H1 (cell line): ENCODE results near the gene SIRT5.

Experiments used
- CEBPB ChIP-seq: IDR thresholded peaks from 2 replicates; pipeline ENCODE4 v1.6.1; 2012; ENCODE audit warnings: low read depth, low read length
- CREB1 ChIP-seq: IDR thresholded peaks from 2 replicates; pipeline ENCODE4 v1.6.1; 2012; ENCODE audit warnings: inconsistent platforms
- EZH2 ChIP-seq: fragments of 200-600 bp; sonication (generic); IDR thresholded peaks from 2 replicates; pipeline ENCODE4 v1.7.1; 2012; ENCODE audit warnings: low read depth, mild to moderate bottlenecking, moderate library complexity, low read length, inconsistent platforms; ENCODE audit not compliant: severe bottlenecking
- FOSL1 ChIP-seq: IDR thresholded peaks from 2 replicates; pipeline ENCODE4 v1.6.1; 2011; ENCODE audit warnings: mild to moderate bottlenecking, low read depth, low read length, moderate library complexity; ENCODE audit not compliant: insufficient read depth
- GABPA ChIP-seq: IDR thresholded peaks from 2 replicates; pipeline ENCODE4 v1.6.1; 2011; ENCODE audit warnings: mild to moderate bottlenecking, low read length, moderate library complexity, borderline replicate concordance; ENCODE audit not compliant: insufficient read depth
- HDAC2 ChIP-seq, 2 experiments: fragments of 300-600 bp in 1 of 2; sonication (generic) in 1 of 2; IDR thresholded peaks; 2 replicates each; pipeline ENCODE4 v1.6.1; 2011 to 2012; ENCODE audit warnings: low read depth in 2 of 2, low read length in 2 of 2, mild to moderate bottlenecking in 2 of 2, moderate library complexity in 2 of 2, borderline replicate concordance in 1 of 2, inconsistent platforms in 1 of 2
- PHF8 ChIP-seq: fragments of 200-600 bp; sonication (generic); conservative IDR thresholded peaks from 2 replicates; pipeline ENCODE4 v1.7.1; 2012; ENCODE audit warnings: low read depth, mild to moderate bottlenecking, inconsistent platforms, low read length, moderate library complexity
- POLR2A ChIP-seq, 2 experiments: IDR thresholded peaks; 1 replicate in 1 of 2; 2 replicates in 1 of 2; pipeline ENCODE4 v1.6.1; 2011; ENCODE audit warnings: low read depth in 2 of 2, low read length in 2 of 2, mild to moderate bottlenecking in 2 of 2; ENCODE audit errors: control extremely low read depth in 1 of 2
- POLR2AphosphoS5 ChIP-seq: IDR thresholded peaks from 2 replicates; pipeline ENCODE4 v1.6.1; 2011; ENCODE audit warnings: low read depth, low read length
- RFX5 ChIP-seq: IDR thresholded peaks from 2 replicates; pipeline ENCODE4 v1.6.1; 2011; ENCODE audit warnings: low read depth, low read length, improper control_type of control experiment, borderline replicate concordance
- TCF12 ChIP-seq: IDR thresholded peaks from 2 replicates; pipeline ENCODE4 v1.6.1; 2011; ENCODE audit warnings: low read depth, mild to moderate bottlenecking, low read length
- TF ChIP-seq, protein P1 (sequence below): IDR thresholded peaks from 2 replicates; pipeline ENCODE4 v1.6.1; 2012; ENCODE audit warnings: inconsistent platforms
- TF ChIP-seq, protein P2 (sequence below), 3 experiments: IDR thresholded peaks; 1 replicate in 2 of 3; 2 replicates in 1 of 3; pipeline versions ENCODE4 v1.5.1 to v1.6.1; 2011; ENCODE audit warnings: low read length in 3 of 3, mild to moderate bottlenecking in 3 of 3, inconsistent platforms in 2 of 3, low read depth in 1 of 3, moderate library complexity in 1 of 3; ENCODE audit not compliant: insufficient read depth in 1 of 3; ENCODE audit errors: control extremely low read depth in 1 of 3

DNA sequence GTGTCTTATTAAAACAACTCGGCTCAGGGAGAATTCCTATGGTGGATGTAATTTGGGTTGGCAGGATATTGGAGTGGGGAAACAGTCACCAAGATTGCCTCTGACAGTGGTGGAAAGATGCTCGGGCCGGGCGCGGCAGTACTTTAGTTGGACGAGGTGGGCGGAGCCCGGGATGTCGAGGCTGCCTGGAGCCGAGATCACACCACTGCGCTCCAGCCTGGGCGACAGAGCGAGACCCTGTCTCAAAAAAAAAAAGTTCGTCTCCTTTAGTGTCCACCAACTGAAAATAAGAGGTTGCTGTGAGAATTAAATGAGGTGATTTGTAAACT is 41.4 kb downstream of the SIRT5 start:
- TF ChIP-seq CREB1 (no peak), EZH2 (no peak), FOSL1 (no peak), RFX5 (no peak), POLR2AphosphoS5 (no peak), CEBPB (no peak), TCF12 (no peak), PHF8 (no peak), POLR2A (IDR thresholded peaks at IDR 0.05; ENCODE audit: control extremely low read depth in 1 of 2, low read depth in 2 of 2, low read length in 2 of 2) (no peak), GABPA (no peak), HDAC2 (IDR thresholded peaks at IDR 0.05; ENCODE audit: borderline replicate concordance in 1 of 2, low read depth in 2 of 2, low read length in 2 of 2) (no peak)
- TF ChIP-seq, protein P1, sequence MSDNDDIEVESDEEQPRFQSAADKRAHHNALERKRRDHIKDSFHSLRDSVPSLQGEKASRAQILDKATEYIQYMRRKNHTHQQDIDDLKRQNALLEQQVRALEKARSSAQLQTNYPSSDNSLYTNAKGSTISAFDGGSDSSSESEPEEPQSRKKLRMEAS: no peak
- TF ChIP-seq, protein P2, sequence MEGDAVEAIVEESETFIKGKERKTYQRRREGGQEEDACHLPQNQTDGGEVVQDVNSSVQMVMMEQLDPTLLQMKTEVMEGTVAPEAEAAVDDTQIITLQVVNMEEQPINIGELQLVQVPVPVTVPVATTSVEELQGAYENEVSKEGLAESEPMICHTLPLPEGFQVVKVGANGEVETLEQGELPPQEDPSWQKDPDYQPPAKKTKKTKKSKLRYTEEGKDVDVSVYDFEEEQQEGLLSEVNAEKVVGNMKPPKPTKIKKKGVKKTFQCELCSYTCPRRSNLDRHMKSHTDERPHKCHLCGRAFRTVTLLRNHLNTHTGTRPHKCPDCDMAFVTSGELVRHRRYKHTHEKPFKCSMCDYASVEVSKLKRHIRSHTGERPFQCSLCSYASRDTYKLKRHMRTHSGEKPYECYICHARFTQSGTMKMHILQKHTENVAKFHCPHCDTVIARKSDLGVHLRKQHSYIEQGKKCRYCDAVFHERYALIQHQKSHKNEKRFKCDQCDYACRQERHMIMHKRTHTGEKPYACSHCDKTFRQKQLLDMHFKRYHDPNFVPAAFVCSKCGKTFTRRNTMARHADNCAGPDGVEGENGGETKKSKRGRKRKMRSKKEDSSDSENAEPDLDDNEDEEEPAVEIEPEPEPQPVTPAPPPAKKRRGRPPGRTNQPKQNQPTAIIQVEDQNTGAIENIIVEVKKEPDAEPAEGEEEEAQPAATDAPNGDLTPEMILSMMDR (IDR thresholded peaks at IDR 0.05; ENCODE audit: control extremely low read depth in 1 of 3, insufficient read depth in 1 of 3, low read depth in 1 of 3, low read length in 3 of 3): no peak
